AML-193 (cell line): ENCODE results near the gene PPP5C.
"Not testable (repeated sequence)": the region's sequence is repeated elsewhere in the genome, so short reads cannot be mapped to it uniquely, and the experiment has no call there.

Source experiments
- DNase-seq, 2 experiments: peaks; one replicate each; lab custom pipeline; 2025; lab: John Stamatoyannopoulos, UW

Gene PPP5C

DNA sequence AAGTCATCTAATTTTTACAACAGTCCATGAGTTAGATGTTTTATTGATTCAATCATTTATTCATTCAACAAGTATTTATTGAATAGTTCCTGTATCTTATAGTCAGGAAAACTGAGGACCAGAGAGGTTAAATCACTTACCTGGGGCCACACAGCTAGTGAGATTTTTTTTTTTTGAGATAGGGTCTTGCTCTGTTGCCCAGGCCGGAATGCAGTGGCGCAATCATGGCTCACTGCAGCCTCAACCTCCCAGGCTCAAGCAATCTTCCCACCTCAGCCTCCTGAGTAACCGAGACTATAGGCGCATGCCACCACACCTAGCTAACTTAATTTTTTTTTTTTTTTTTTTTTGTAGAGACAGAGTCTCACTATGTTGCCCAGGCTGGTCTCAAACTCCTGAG, 88.8 kb downstream of the PPP5C start:
- DNase-seq = not testable (repeated sequence)
